HepG2 (cell line): ENCODE results near the gene IP6K3. TPM values are rescaled to one million over a fixed set of nuclear protein-coding genes. Genes with fewer than 3 reads are reported as not detected.

Source experiments
- BCL3 ChIP-seq: sonication (generic); formaldehyde crosslinking; IDR thresholded peaks from 2 replicates; pipeline ENCODE4 v1.5.1; 2020; ENCODE audit warnings: mild to moderate bottlenecking, missing genetic modification reagents, moderate library complexity
- CBX1 ChIP-seq: IDR thresholded peaks from one replicate; pipeline ENCODE4 v1.6.1; 2016; ENCODE audit warnings: antibody characterized with exemption, low read depth
- CEBPZ ChIP-seq: IDR thresholded peaks from 2 replicates; pipeline ENCODE4 v1.6.1; 2012; ENCODE audit warnings: low read length, improper control_type of control experiment
- DDIT3 ChIP-seq: sonication (generic); formaldehyde crosslinking; IDR thresholded peaks from 2 replicates; pipeline ENCODE4 v1.4.0; 2020; ENCODE audit warnings: mild to moderate bottlenecking, missing genetic modification reagents
- DNMT3B ChIP-seq: conservative IDR thresholded peaks from 2 replicates; pipeline ENCODE4 v1.6.1; 2016; ENCODE audit warnings: missing biosample characterization, control low read depth
- GLI4 ChIP-seq: sonication (generic); formaldehyde crosslinking; IDR thresholded peaks from 2 replicates; pipeline ENCODE4 v1.5.1; 2020; ENCODE audit warnings: missing genetic modification reagents, mild to moderate bottlenecking, moderate library complexity, borderline replicate concordance
- HCFC1 ChIP-seq: fragments of 150-350 bp; IDR thresholded peaks from 2 replicates; pipeline ENCODE4 v1.6.1; 2014; ENCODE audit warnings: low read depth, low read length
- NCOA1 ChIP-seq: sonication (generic); formaldehyde crosslinking; IDR thresholded peaks from 2 replicates; pipeline ENCODE4 v1.9.0; 2021; ENCODE audit warnings: missing genetic modification reagents
- NFE2 ChIP-seq: sonication (generic); formaldehyde crosslinking; IDR thresholded peaks from 2 replicates; pipeline ENCODE4 v1.4.0; 2020; ENCODE audit warnings: missing genetic modification reagents
- NRL ChIP-seq: sonication (generic); formaldehyde crosslinking; IDR thresholded peaks from 2 replicates; pipeline ENCODE4 v1.5.0; 2020; ENCODE audit warnings: missing genetic modification reagents, mild to moderate bottlenecking, moderate library complexity, borderline replicate concordance
- PITX1 ChIP-seq: sonication (generic); formaldehyde crosslinking; IDR thresholded peaks from 2 replicates; pipeline ENCODE4 v1.5.1; 2020; ENCODE audit warnings: mild to moderate bottlenecking, missing genetic modification reagents
- REPIN1 ChIP-seq: sonication (generic); formaldehyde crosslinking; IDR thresholded peaks from 2 replicates; pipeline ENCODE4 v1.8.0; 2022; ENCODE audit warnings: missing genetic modification reagents, low read depth, mild to moderate bottlenecking, borderline replicate concordance
- TEAD2 ChIP-seq: sonication (generic); formaldehyde crosslinking; IDR thresholded peaks from 2 replicates; pipeline ENCODE4 v1.9.0; 2021; ENCODE audit warnings: missing genetic modification reagents
- XRCC5 ChIP-seq: fragments of 200-400 bp; formaldehyde crosslinking; optimal IDR thresholded peaks from 2 replicates; pipeline ENCODE3; 2017; ENCODE audit warnings: mild to moderate bottlenecking, low read length
- ZBTB1 ChIP-seq: sonication (generic); formaldehyde crosslinking; IDR thresholded peaks from 2 replicates; pipeline ENCODE4 v1.4.0; 2020; ENCODE audit warnings: missing genetic modification reagents, borderline replicate concordance
- ZBTB2 ChIP-seq: sonication (generic); formaldehyde crosslinking; IDR thresholded peaks from 2 replicates; pipeline ENCODE4 v1.8.0; 2022; ENCODE audit warnings: low read depth, missing genetic modification reagents
- ZBTB21 ChIP-seq: sonication (generic); formaldehyde crosslinking; IDR thresholded peaks from 2 replicates; pipeline ENCODE4 v1.4.0; 2020; ENCODE audit warnings: missing genetic modification reagents
- ZBTB3 ChIP-seq: sonication (generic); formaldehyde crosslinking; IDR thresholded peaks from 2 replicates; pipeline ENCODE4 v1.4.0; 2020; ENCODE audit warnings: low read depth, mild to moderate bottlenecking, moderate library complexity, missing genetic modification reagents, borderline replicate concordance
- ZNF20 ChIP-seq: sonication (generic); formaldehyde crosslinking; IDR thresholded peaks from 2 replicates; pipeline ENCODE4 v1.4.0; 2020; ENCODE audit warnings: mild to moderate bottlenecking, moderate library complexity, missing genetic modification reagents
- ZNF343 ChIP-seq: sonication (generic); formaldehyde crosslinking; IDR thresholded peaks from 2 replicates; pipeline ENCODE4 v1.4.0; 2020; ENCODE audit warnings: mild to moderate bottlenecking, missing genetic modification reagents
- ZNF496 ChIP-seq: sonication (generic); formaldehyde crosslinking; IDR thresholded peaks from 2 replicates; pipeline ENCODE4 v1.8.1; 2023; ENCODE audit warnings: mild to moderate bottlenecking, moderate library complexity, missing genetic modification reagents; ENCODE audit not compliant: insufficient replicate concordance
- ZUFSP ChIP-seq: sonication (generic); formaldehyde crosslinking; IDR thresholded peaks from 2 replicates; pipeline ENCODE4 v1.9.0; 2021; ENCODE audit warnings: missing genetic modification reagents, mild to moderate bottlenecking, borderline replicate concordance
- polyA plus RNA-seq, 8 experiments: library from polyadenylated mRNA; depleted of rRNA in 3 of 8; stranded (reverse) in 7 of 8; unstranded in 1 of 8; fragments of >200 nt; fragmentation: Illumina TruSeq in 4 of 8; extraction: Trizol in 4 of 8; gene quantifications; 2 replicates each; pipeline versions ENCODE4 v1.2.1 to v1.2.3, GENCODE V29; 2011 to 2016; ENCODE audit warnings: low read depth in 4 of 8, missing spikeins in 1 of 8, mixed read lengths in 1 of 8; ENCODE audit not compliant: insufficient read depth in 1 of 8
- total RNA-seq, 5 experiments: library from RNA; depleted of rRNA; stranded (reverse); fragments of >200 nt; fragmentation: Illumina TruSeq; extraction: Trizol; gene quantifications; 2 replicates each; pipeline ENCODE4 v1.2.3, GENCODE V29; 2016; ENCODE audit warnings: low read depth in 1 of 5

IP6K3 gene
- total and polyA plus RNA-seq, 2 of the 13 experiments (the other 11 are each of a cell fraction or from before 2014, with no cell fraction given) = 0.11 to 0.18 TPM

GRCh38 chr6:33787954-33788693, 41.4 kb upstream of the IP6K3 start (continued):
- peak; percentile 42; the same call in 1 of the 2 replicates for TF ChIP-seq PITX1 (CRISPR knock-in tag)
- no peak for TF ChIP-seq NFE2
- TF ChIP-seq GLI4 (CRISPR knock-in tag) = 0 out of 2 replicates have a peak, but pooled peaks have one; percentile 32
- TF ChIP-seq NRL (CRISPR knock-in tag) = no peak; the same call in 1 of the 2 replicates
- no peak for TF ChIP-seq CEBPZ
- no peak for TF ChIP-seq DDIT3 (CRISPR knock-in tag)
- no peak for TF ChIP-seq NCOA1 (CRISPR knock-in tag)
- TF ChIP-seq XRCC5 = no peak
- no peak for TF ChIP-seq DNMT3B (CRISPR knock-in tag)
- no peak for TF ChIP-seq TEAD2 (CRISPR knock-in tag)
- no peak for TF ChIP-seq ZUFSP (CRISPR knock-in tag)
- peak; percentile 28 for TF ChIP-seq CBX1
- no peak; the same call in 1 of the 2 replicates for TF ChIP-seq ZBTB21
- TF ChIP-seq ZNF20 (CRISPR knock-in tag) = no peak
- TF ChIP-seq ZBTB2 = no peak
- 0 out of 2 replicates have a peak, but pooled peaks have one; percentile 24 for TF ChIP-seq ZBTB1
- TF ChIP-seq ZNF343 = no peak
- no peak for TF ChIP-seq ZNF496
- TF ChIP-seq ZBTB3 (CRISPR knock-in tag) = no peak
- peak; percentile 59; the same call in 1 of the 2 replicates for TF ChIP-seq REPIN1 (CRISPR knock-in tag)
- TF ChIP-seq HCFC1 = no peak
- no peak; the same call in 1 of the 2 replicates for TF ChIP-seq BCL3 (CRISPR knock-in tag)
